Stimulated activated CD8-positive, alpha-beta memory T cell treated with anti-CD3 and anti-CD28 coated beads, Interleukin-7, amount 100 ng/mL, for 1 hour (primary cell): ENCODE measurements around the gene RNFT2.

Source experiments
- DNase-seq, 2 donors: peaks; one replicate each; pipeline ENCODE4 v3.0.0-alpha.2; 2020; ENCODE audit warnings: low read depth in 2 of 2

The RNFT2 gene

GRCh38 chr12:116833474-116833873, 95.4 kb downstream of the RNFT2 start:
- no peak for DNase-seq

- DNase-seq = no peak
Measured at GRCh38 chr12:116835484-116835883, 97.4 kb downstream of the RNFT2 start.

GRCh38 chr12:116837097-116837496, 99.0 kb downstream of the RNFT2 start:
- DNase-seq = no peak

- no peak for DNase-seq
Measured at GRCh38 chr12:116838365-116838764, 100.2 kb downstream of the RNFT2 start.

- no peak for DNase-seq
Measured at GRCh38 chr12:116839287-116839830, 101.2 kb downstream of the RNFT2 start.

- no peak for DNase-seq
Measured at GRCh38 chr12:116843085-116843484, 105.0 kb downstream of the RNFT2 start.

GRCh38 chr12:116849216-116849615, 111.1 kb downstream of the RNFT2 start:
- no peak for DNase-seq

GRCh38 chr12:116852303-116852702, 114.2 kb downstream of the RNFT2 start:
- DNase-seq = no peak

GRCh38 chr12:116853507-116853906, 115.4 kb downstream of the RNFT2 start:
- DNase-seq = no peak

GRCh38 chr12:116855744-116856470, 117.8 kb downstream of the RNFT2 start:
- DNase-seq = no peak

GRCh38 chr12:116856729-116857128, 118.6 kb downstream of the RNFT2 start:
- no peak for DNase-seq

GRCh38 chr12:116859079-116859478, 121.0 kb downstream of the RNFT2 start:
- no peak for DNase-seq

GRCh38 chr12:116860263-116860662, 122.1 kb downstream of the RNFT2 start:
- no peak for DNase-seq

- no peak for DNase-seq
Measured at GRCh38 chr12:116861320-116861719, 123.2 kb downstream of the RNFT2 start.

GRCh38 chr12:116862167-116862566, 124.1 kb downstream of the RNFT2 start:
- DNase-seq = no peak

GRCh38 chr12:116863275-116863767, 125.2 kb downstream of the RNFT2 start:
- no peak for DNase-seq

- no peak for DNase-seq
Measured at GRCh38 chr12:116864371-116865160, 126.5 kb downstream of the RNFT2 start.

GRCh38 chr12:116867523-116867922, 129.4 kb downstream of the RNFT2 start:
- DNase-seq = no peak

- no peak for DNase-seq
Measured at GRCh38 chr12:116870306-116870705, 132.2 kb downstream of the RNFT2 start.

- DNase-seq = no peak
Measured at GRCh38 chr12:116874324-116874995, 136.3 kb downstream of the RNFT2 start.

GRCh38 chr12:116876151-116876869, 138.2 kb downstream of the RNFT2 start:
- no peak for DNase-seq
